GM13976 (cell line): ENCODE data around the gene YWHAQ.
"Not testable (repeated sequence)": the region's sequence is repeated elsewhere in the genome, so short reads cannot be mapped to it uniquely, and the experiment has no call there.

Experiments
- DNase-seq: peaks from one replicate; pipeline ENCODE4 v3.0.0; 2012; ENCODE audit warnings: low spot score
- in situ Hi-C: fragments of 300-500 bp; cut with MboI; formaldehyde crosslinking; loops from one replicate; pipeline ENCODE4 v1.12.0; 2022; ENCODE audit warnings: low sequenced_read_pairs, mixed read lengths, inconsistent platforms; ENCODE audit not compliant: unreplicated experiment
- TF ChIP-seq, protein P1 (sequence below): IDR thresholded peaks from 2 replicates; pipeline ENCODE4 v1.5.1; 2012; ENCODE audit warnings: borderline replicate concordance, mild to moderate bottlenecking; ENCODE audit not compliant: insufficient read depth; ENCODE audit errors: extremely low read depth, missing control alignments, control extremely low read depth

Gene YWHAQ

DNA sequence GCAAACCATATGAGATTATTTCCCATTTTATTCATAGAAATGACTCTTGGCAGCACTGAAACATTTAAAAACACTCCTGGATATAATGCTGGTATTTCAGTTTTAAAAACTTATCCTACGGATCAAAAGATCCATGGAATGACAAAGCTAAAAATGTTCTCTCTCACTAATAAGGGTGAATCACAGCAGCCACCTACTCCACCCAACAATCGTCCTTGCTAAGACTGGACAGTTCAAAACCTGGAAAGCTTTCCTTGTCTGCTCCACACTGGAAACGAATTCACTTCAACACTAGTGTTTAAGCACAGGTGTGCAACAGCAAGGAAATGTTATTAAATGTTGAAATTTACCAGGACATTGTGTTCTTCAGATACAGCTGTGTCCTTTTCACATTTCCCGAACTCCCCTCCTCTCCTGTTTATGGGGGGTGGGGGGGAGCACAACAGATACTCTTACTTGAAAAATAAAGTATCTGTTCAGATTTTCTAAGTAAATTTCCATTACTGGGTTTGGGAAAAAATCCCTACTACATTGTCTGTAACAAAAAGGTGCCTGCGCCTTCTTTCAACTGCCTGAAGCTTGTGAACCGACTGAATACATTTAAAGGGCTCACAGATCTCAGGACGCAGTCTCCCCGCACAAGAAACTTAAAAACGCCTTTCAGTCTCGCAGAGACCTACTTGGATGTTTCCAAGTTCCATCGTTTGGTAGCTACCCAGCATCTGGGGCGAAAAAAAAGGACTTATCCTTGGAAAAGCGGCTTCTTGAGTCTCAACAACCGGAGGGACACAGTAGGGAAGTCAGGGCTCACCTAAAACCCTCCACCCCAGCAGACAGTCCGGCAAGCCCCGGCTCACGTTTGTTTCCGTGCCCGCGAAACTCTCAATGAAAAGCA, 1.3 kb downstream of the YWHAQ start:
- TF ChIP-seq, protein P1, sequence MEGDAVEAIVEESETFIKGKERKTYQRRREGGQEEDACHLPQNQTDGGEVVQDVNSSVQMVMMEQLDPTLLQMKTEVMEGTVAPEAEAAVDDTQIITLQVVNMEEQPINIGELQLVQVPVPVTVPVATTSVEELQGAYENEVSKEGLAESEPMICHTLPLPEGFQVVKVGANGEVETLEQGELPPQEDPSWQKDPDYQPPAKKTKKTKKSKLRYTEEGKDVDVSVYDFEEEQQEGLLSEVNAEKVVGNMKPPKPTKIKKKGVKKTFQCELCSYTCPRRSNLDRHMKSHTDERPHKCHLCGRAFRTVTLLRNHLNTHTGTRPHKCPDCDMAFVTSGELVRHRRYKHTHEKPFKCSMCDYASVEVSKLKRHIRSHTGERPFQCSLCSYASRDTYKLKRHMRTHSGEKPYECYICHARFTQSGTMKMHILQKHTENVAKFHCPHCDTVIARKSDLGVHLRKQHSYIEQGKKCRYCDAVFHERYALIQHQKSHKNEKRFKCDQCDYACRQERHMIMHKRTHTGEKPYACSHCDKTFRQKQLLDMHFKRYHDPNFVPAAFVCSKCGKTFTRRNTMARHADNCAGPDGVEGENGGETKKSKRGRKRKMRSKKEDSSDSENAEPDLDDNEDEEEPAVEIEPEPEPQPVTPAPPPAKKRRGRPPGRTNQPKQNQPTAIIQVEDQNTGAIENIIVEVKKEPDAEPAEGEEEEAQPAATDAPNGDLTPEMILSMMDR, result no peak
- no peak for DNase-seq
- in situ Hi-C loops, result no loop called here

DNA sequence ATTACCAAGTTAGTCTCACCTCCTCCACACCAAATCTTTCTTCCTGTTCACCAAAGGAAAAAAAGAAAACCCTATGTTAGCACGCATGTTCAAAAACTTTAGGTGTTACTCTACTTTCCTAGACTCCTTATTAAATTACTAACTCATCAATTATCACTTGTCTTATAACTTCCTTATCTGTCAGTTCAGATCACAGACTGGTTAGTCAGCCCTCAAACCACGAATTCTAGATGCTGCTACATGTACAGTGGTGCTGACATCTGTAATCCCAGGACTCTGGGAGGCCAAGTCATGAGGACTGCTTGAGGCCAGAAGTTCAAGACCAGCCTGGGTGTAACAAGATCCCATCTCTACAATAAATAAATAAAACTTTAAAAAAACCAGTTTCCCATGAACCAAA, 3.5 kb downstream of the YWHAQ start:
- in situ Hi-C loops, result no loop called here
- DNase-seq, result no peak
- TF ChIP-seq, protein P1, result no peak

DNA sequence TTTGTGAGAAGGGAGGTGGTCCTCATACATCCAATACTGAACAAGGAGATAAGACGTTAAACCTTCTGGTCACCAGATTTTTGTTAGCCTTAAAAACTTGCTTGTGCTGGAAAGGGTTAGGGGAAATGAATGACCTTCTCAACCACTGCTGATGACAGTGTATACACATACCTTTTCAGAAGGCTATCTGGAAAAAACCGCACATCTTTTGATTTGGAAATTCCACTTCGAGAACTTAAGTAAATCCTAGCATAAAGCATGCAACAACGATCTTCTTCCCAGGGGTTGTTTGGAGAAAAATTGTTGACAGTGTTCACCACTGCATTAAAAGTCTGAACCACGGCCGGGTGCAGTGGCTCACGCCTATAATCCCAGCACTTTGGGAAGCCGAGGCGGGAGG, 7.6 kb downstream of the YWHAQ start:
- TF ChIP-seq, protein P1, result no peak
- in situ Hi-C loops, result no loop called here
- no peak for DNase-seq

DNA sequence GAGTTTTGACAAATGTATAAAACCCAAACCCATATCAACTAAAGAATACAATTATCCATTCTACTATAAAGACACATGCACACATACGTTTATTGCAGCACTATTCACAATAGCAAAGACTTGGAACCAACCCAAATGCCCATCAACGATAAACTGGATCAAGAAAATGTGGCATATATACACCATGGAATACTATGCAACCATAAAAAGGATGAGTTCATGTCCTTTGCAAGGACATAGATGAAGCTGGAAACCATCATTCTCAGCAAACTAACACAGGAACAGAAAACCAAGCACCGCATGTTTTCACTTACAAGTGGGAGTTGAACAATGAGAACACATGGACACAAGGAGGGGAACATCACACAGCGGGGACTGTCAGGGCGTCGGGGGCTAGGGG, 9.1 kb downstream of the YWHAQ start:
- in situ Hi-C loops, DNase-seq: not testable (repeated sequence)

DNA sequence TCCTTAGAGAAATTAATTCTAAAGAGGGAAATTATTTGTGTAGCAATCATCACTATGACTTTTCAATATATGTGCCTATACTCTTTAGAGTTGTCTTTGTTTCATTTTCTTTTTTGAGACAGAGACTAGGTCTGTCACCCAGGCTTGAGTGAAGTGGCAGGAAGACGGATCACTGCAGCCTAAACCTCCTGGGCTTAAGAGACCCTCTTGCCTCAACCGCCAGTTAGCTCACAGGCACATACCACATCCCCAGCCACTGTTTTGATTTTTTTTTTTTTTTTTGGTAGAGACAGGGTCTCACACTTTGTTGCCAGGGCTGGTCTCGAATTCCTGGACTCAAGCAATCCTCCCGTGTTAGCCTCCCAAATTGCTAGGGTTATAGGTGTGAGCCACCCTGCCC, 12.4 kb downstream of the YWHAQ start:
- no peak for DNase-seq
- in situ Hi-C loops, result no loop called here
- TF ChIP-seq, protein P1, result no peak

DNA sequence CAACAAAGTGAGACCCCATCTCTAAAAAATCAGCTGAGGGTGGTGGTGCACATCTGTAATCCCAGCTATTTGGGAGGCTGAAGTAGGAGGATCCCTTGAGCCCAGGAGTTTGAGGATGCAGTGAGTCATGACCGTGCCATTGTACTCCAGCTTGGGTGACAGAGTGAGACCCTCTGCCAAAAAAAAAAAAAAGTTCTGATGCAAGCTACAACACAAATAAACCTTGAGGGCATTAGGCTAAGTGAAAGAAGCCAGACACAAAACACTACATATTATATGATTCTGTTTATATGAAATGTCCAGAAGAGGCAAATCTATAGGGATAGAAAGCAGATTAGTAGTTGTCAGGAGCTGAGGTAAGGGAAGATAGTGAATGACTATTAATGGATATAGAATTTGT, 13.0 kb downstream of the YWHAQ start:
- TF ChIP-seq, protein P1, result no peak
- DNase-seq, result no peak
- in situ Hi-C loops, result no loop called here

DNA sequence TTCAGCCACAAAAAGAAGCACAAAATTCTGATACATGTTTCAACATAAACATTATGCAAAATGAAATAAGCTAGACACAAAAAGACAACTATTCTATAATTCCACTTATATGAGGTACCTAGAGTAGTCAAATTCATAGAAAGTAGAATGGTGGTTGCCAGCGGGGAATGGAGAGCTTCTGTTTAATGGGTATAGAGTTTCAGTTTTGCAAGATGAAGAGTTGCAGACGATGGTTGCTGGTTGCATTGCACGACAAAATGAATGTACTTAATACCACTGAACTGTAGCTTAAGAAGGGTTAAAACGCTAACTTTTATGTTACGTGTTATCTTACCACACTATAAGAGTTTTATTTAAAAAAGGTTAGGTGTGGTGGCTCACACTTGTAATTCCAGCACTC, 13.5 kb downstream of the YWHAQ start:
- TF ChIP-seq, protein P1, result no peak
- no peak for DNase-seq
- in situ Hi-C loops, result no loop called here
